ENCODE measurements around the gene LONRF2. TPM values are rescaled to one million over a fixed set of nuclear protein-coding genes. Genes with fewer than 3 reads are reported as not detected.

LONRF2 gene
- total RNA-seq, 2 experiments from 2014 or later, result 0.06 to 0.08 TPM

- no peaks in the 10 kb centered on the region for H3K9me3 ChIP-seq (ENCODE audit: control insufficient read depth in 1 of 2, insufficient read depth in 1 of 2, low read length in 2 of 2)
- no peak overlapping the region for H3K4me3 Mint-ChIP-seq
- POLR2A ChIA-PET, result no interaction called here
- no peaks in the 10 kb centered on the region for H3K9me3 Mint-ChIP-seq
- intact Hi-C loops (cut with DNase I, micrococcal nuclease), result no loop called here
- H3K4me1 Mint-ChIP-seq (ENCODE audit: low read depth), result no peaks in the 10 kb centered on the region
- TF ChIP-seq CTCF (IDR thresholded peaks at IDR 0.05), result no peak
- H3K27me3 ChIP-seq (ENCODE audit: control insufficient read depth in 1 of 2, insufficient read depth in 2 of 2, low read length in 2 of 2), result no peaks in the 10 kb centered on the region
- peaks cover 7% of the 10 kb centered on the region for H3K27me3 Mint-ChIP-seq
- no peak for DNase-seq
- peaks cover 6% of the 10 kb centered on the region for H3K4me1 ChIP-seq (ENCODE audit: insufficient read depth, low read length)
- H3K36me3 Mint-ChIP-seq (ENCODE audit: low read depth), result no peaks in the 10 kb centered on the region
- H3K27ac ChIP-seq (ENCODE audit: low read depth in 1 of 2, low read length in 2 of 2), result no peak overlapping the region
- no peaks in the 10 kb centered on the region for H3K36me3 ChIP-seq (ENCODE audit: insufficient read depth, low read length)
- no peak overlapping the region for H3K4me3 ChIP-seq (ENCODE audit: low read length)
- H3K27ac Mint-ChIP-seq, result no peak overlapping the region
- no peak for ATAC-seq (ENCODE audit: poor library complexity)
- CTCF ChIA-PET, result no interaction called here
These were observed 98.8 kb downstream of the LONRF2 start for GRCh38 chr2:100223502-100223901.

Other genes with a start within 250 kb of the LONRF2 start
- 10 to 100 TPM; 15.4 to 15.7 TPM for gene AFF3, start 179.9 kb downstream of the LONRF2 start, total RNA-seq
- gene CHST10, start 95.2 kb upstream of the LONRF2 start, total RNA-seq, result 1 to 10 TPM; 1.5 to 1.9 TPM
- not detected for gene NMS, start 148.0 kb upstream of the LONRF2 start, total RNA-seq
- 10 to 100 TPM; 31.7 to 34.6 TPM for gene PDCL3, start 240.5 kb upstream of the LONRF2 start, total RNA-seq

Data from CD4-positive, alpha-beta T cell (primary cell).